Activated CD4-positive, alpha-beta T cell treated with anti-CD3 and anti-CD28 coated beads, Interleukin-2, amount 10 ng/mL, durations not matched to agents 7 days and 5 days (primary cell): ENCODE data around the gene IFNB1. TPM values are rescaled to one million over a fixed set of nuclear protein-coding genes. Genes with fewer than 3 reads are reported as not detected.

Experiments used
- CTCF ChIA-PET: fragments of 350-600 bp; sonication (Branson Sonifier 250); formaldehyde crosslinking; loops from one replicate; lab custom pipeline; 2021; ENCODE audit warnings: antibody characterized with exemption; lab: Charles Lee
- POLR2A ChIA-PET: fragments of 350-600 bp; sonication (Branson Sonifier 250); formaldehyde crosslinking; loops from one replicate; lab custom pipeline; 2021; ENCODE audit warnings: antibody characterized with exemption; lab: Charles Lee
- DNase-seq: peaks from one replicate; pipeline ENCODE4 v3.0.0-alpha.2; 2020
- H3K27ac Mint-ChIP-seq: one replicate; pipeline ENCODE4 v1.8.0; 2021; ENCODE audit warnings: mild to moderate bottlenecking, moderate library complexity, mixed read lengths
- H3K27me3 Mint-ChIP-seq: one replicate; pipeline ENCODE4 v1.8.0; 2021; ENCODE audit warnings: mixed read lengths
- H3K36me3 Mint-ChIP-seq: one replicate; pipeline ENCODE4 v1.8.0; 2021; ENCODE audit warnings: low read depth, mixed read lengths
- H3K4me1 Mint-ChIP-seq: one replicate; pipeline ENCODE4 v1.8.0; 2021; ENCODE audit warnings: mixed read lengths
- H3K4me3 Mint-ChIP-seq: one replicate; pipeline ENCODE4 v1.8.0; 2021; ENCODE audit warnings: mild to moderate bottlenecking, moderate library complexity, mixed read lengths
- H3K9me3 Mint-ChIP-seq: one replicate; pipeline ENCODE4 v1.8.0; 2021; ENCODE audit warnings: mixed read lengths
- total RNA-seq, 2 experiments: library from RNA; stranded (reverse); gene quantifications; one replicate each; pipeline ENCODE4 v1.2.3, GENCODE V29; 2021

Gene IFNB1
- total RNA-seq, result not detected

- Mint-ChIP-seq H3K9me3 (no peaks in the 10 kb centered on the region), H3K4me3 (no peak within 1 kb of the TSS), H3K4me1 (peaks cover 33% of the 10 kb centered on the region), H3K27ac (peak within 1 kb of the TSS; percentile 15), H3K27me3 (peaks cover 15% of the 10 kb centered on the region), H3K36me3 (peaks cover 7% of the 10 kb centered on the region)
- POLR2A ChIA-PET, result no interaction called here
- no peak for DNase-seq
- CTCF ChIA-PET, result interaction anchor here (1.2 to 1.5 kb wide), 4 partner anchors 10 to 561 kb away, joined by 3 to 6 read pairs (median 4); no protein-coding TSS in a partner anchor
These were observed at the start of gene IFNB1 for GRCh38 chr9:21077781-21078180. Gene IFNB1, minus strand, starts transcription at chr9:21077942. Its CDS starts 73 bp downstream, at chr9:21077869.

DNA sequence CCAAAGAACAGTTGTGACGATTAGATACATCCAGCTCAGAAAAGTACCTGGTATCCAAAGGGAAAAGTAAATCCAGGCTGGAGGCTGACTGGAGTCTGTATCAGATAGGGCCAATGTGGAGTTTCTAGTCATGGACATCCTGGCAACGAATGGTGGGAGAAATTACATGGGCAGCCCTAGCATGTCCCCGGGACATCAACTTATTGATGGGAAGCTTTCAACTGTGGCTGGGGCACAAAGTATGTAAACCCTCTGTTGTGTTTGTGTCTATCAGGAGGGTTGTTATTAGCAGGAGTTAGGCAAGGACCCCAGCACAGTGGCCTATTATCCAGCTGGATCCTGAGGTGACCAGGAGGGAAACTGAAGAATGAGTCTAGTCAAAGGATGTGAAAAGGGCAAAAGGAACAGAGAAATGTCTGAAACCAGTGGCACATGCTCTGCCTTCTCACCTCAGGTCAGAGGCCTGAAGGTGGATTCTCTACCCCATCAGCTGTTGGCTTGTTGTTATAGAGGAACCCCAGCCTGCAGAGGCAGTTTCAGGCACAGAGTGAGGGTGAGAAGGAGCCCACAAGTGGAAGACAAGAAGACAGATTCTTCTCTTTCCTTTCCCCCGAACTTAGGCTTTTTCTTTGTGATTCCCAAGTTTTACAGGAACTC is 44.0 kb upstream of the IFNB1 start:
- Mint-ChIP-seq H3K9me3 (no peaks in the 10 kb centered on the region), H3K4me1 (peaks cover 8% of the 10 kb centered on the region), H3K27me3 (peaks cover 37% of the 10 kb centered on the region), H3K4me3 (no peak overlapping the region), H3K36me3 (no peaks in the 10 kb centered on the region), H3K27ac (no peak overlapping the region)
- no peak for DNase-seq
- CTCF ChIA-PET, result interaction anchor here (0.7 kb wide), 1 partner anchor 171 kb away, joined by 3 read pairs; no protein-coding TSS in a partner anchor
- POLR2A ChIA-PET, result no interaction called here

DNA sequence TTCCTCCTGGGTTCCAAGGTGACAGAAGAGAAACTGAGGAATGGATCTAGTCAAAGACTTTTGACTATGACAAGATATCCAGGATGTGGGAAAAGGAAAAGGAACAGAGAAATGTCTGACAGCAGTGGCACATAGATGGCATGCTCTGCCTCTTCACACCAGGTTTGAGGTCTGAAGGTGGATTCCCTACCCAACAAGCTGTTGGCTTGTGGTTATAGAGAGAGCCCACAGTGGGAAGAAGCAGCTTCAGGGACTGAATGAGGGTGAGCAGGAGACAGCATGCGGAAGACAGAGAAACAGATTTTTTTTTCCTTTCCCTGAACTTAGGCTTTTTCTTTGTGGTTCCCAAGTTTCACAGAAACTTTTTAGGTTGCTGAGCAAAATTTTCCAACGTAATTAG is 43.3 kb upstream of the IFNB1 start:
- Mint-ChIP-seq H3K4me1 (peaks cover 8% of the 10 kb centered on the region), H3K4me3 (no peak overlapping the region), H3K27ac (no peak overlapping the region), H3K9me3 (no peaks in the 10 kb centered on the region), H3K36me3 (no peaks in the 10 kb centered on the region), H3K27me3 (peaks cover 38% of the 10 kb centered on the region)
- no peak for DNase-seq
- CTCF ChIA-PET, result interaction anchor here (0.7 kb wide), 1 partner anchor 170 kb away, joined by 3 read pairs; no protein-coding TSS in a partner anchor
- POLR2A ChIA-PET, result no interaction called here

DNA sequence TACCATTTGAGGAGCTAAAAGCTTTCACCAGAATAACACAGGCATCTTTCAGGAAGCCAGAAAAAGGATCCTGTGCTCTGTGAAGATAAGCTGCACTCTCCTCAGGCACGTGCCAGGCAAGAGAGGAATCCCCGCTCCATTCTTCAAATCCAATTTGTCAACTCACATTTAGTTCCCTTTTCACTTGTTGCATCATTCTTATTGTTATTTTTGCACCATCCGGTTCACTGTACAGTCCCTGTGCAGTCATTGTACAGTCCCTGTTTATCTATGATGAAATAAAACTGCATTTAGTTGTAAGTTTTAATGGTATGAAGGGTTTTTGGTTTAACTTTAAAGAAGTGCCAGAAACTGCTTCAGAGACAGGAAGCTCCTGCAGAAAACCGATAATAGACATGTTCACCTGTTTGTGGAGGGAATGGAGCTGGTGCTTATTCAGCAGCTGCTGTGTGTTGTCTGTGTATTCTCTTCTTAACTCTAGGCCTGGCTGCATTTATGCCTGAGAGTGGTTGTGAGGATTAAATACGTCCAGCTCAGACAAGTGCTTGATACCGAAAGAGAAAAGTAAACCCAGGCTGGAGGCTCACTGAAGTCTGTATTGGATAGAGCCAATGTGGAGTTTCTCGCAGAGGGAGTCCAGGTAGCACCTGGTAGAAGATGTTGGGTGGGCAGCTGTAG is 41.5 kb upstream of the IFNB1 start:
- CTCF ChIA-PET, result interaction anchor here (1.2 to 1.4 kb wide), 2 partner anchors 8 to 15 kb away, joined by 4 to 6 read pairs; no protein-coding TSS in a partner anchor
- H3K4me1 Mint-ChIP-seq, result peaks cover 8% of the 10 kb centered on the region
- DNase-seq, result no peak
- no peaks in the 10 kb centered on the region for H3K9me3 Mint-ChIP-seq
- POLR2A ChIA-PET, result no interaction called here
- H3K36me3 Mint-ChIP-seq, result no peaks in the 10 kb centered on the region
- H3K4me3 Mint-ChIP-seq, result no peak overlapping the region
- no peak overlapping the region for H3K27ac Mint-ChIP-seq
- peaks cover 35% of the 10 kb centered on the region for H3K27me3 Mint-ChIP-seq

- peaks cover 30% of the 10 kb centered on the region for H3K27me3 Mint-ChIP-seq
- no peak for DNase-seq
- H3K9me3 Mint-ChIP-seq, result no peaks in the 10 kb centered on the region
- peaks cover 4% of the 10 kb centered on the region for H3K4me1 Mint-ChIP-seq
- H3K4me3 Mint-ChIP-seq, result no peak overlapping the region
- H3K27ac Mint-ChIP-seq, result no peak overlapping the region
- CTCF ChIA-PET, result no interaction called here
- POLR2A ChIA-PET, result no interaction called here
- no peaks in the 10 kb centered on the region for H3K36me3 Mint-ChIP-seq
These were observed 36.6 kb upstream of the IFNB1 start for GRCh38 chr9:21114311-21114710.

GRCh38 chr9:21110708-21111576 is 33.2 kb upstream of the IFNB1 start:
- peaks cover 7% of the 10 kb centered on the region for H3K27me3 Mint-ChIP-seq
- no peak overlapping the region for H3K4me3 Mint-ChIP-seq
- DNase-seq, result peak; percentile 52
- no peak overlapping the region for H3K27ac Mint-ChIP-seq
- H3K4me1 Mint-ChIP-seq, result no peaks in the 10 kb centered on the region
- no peaks in the 10 kb centered on the region for H3K9me3 Mint-ChIP-seq
- H3K36me3 Mint-ChIP-seq, result no peaks in the 10 kb centered on the region
- ChIA-PET CTCF (interaction anchor here (0.5 to 1.9 kb wide), 13 partner anchors 8 to 1185 kb away, joined by 3 to 6 read pairs (median 4); partner anchors contain the start of gene HACD4), POLR2A (interaction anchor here (0.6 kb wide), 1 partner anchor 380 kb away, joined by 5 read pairs; no protein-coding TSS in a partner anchor)

- no peak for DNase-seq
- Mint-ChIP-seq H3K9me3 (no peaks in the 10 kb centered on the region), H3K4me3 (no peak overlapping the region), H3K4me1 (peaks cover 8% of the 10 kb centered on the region), H3K27me3 (peaks cover 3% of the 10 kb centered on the region), H3K36me3 (no peaks in the 10 kb centered on the region), H3K27ac (no peak overlapping the region)
- CTCF ChIA-PET, result interaction anchor here (1.6 kb wide), 1 partner anchor 24 kb away, joined by 3 read pairs; no protein-coding TSS in a partner anchor
- POLR2A ChIA-PET, result interaction anchor here (0.6 kb wide), 1 partner anchor 742 kb away, joined by 3 read pairs; no protein-coding TSS in a partner anchor
These were observed 27.0 kb upstream of the IFNB1 start for GRCh38 chr9:21104787-21105186.

DNA sequence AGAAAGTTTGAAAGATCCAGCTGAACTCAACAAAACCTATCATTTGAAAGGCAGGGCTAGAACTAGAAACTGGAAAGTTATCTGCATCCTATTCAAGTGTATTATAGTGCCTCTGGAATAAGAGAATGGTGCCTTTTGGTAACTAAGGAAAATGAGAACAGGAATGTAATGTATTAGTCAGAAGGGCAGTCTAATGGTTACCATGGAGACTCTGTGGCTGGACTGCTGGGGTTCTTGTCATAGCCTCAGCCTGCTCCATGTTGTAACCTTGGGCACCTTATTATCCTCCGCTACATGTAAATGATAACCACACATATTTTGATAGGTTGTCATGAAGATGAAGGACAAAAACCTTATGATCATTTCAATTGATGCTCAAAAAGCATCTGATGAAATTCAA is 24.6 kb upstream of the IFNB1 start:
- POLR2A ChIA-PET, result no interaction called here
- Mint-ChIP-seq H3K27me3 (peaks cover 3% of the 10 kb centered on the region), H3K27ac (no peak overlapping the region)

GRCh38 chr9:21097817-21098216 is 20.1 kb upstream of the IFNB1 start:
- CTCF ChIA-PET, result interaction anchor here (1.7 kb wide), 1 partner anchor 11 kb away, joined by 5 read pairs; no protein-coding TSS in a partner anchor
- H3K4me1 Mint-ChIP-seq, result peaks cover 35% of the 10 kb centered on the region
- H3K4me3 Mint-ChIP-seq, result no peak overlapping the region
- no peak for DNase-seq
- H3K27me3 Mint-ChIP-seq, result peaks cover 3% of the 10 kb centered on the region
- POLR2A ChIA-PET, result no interaction called here
- no peak overlapping the region for H3K27ac Mint-ChIP-seq
- H3K9me3 Mint-ChIP-seq, result peaks cover 5% of the 10 kb centered on the region
- H3K36me3 Mint-ChIP-seq, result peaks cover 1% of the 10 kb centered on the region

More for the DNA sequence above, 24.6 kb upstream of the IFNB1 start:
- CTCF ChIA-PET, result interaction anchor here (0.6 to 1.6 kb wide), 5 partner anchors 8 to 414 kb away, joined by 3 to 5 read pairs (median 3); no protein-coding TSS in a partner anchor
- Mint-ChIP-seq H3K4me3 (no peak overlapping the region), H3K4me1 (peaks cover 15% of the 10 kb centered on the region), H3K36me3 (peaks cover 1% of the 10 kb centered on the region), H3K9me3 (peaks cover 2% of the 10 kb centered on the region)
- no peak for DNase-seq

GRCh38 chr9:21096901-21097255 is 19.1 kb upstream of the IFNB1 start:
- Mint-ChIP-seq H3K4me1 (peaks cover 42% of the 10 kb centered on the region), H3K27me3 (no peaks in the 10 kb centered on the region), H3K9me3 (peaks cover 5% of the 10 kb centered on the region), H3K36me3 (peaks cover 1% of the 10 kb centered on the region), H3K27ac (peak overlapping the region; percentile 90), H3K4me3 (peak overlapping the region; percentile 63)
- DNase-seq, result no peak
- ChIA-PET POLR2A (no interaction called here), CTCF (interaction anchor here (1.0 to 1.7 kb wide), 3 partner anchors 10 to 156 kb away, joined by 3 to 5 read pairs (median 5); no protein-coding TSS in a partner anchor)

GRCh38 chr9:21096172-21096900 is 18.6 kb upstream of the IFNB1 start:
- Mint-ChIP-seq H3K9me3 (peaks cover 5% of the 10 kb centered on the region), H3K4me1 (peaks cover 47% of the 10 kb centered on the region), H3K27me3 (no peaks in the 10 kb centered on the region), H3K36me3 (peaks cover 1% of the 10 kb centered on the region), H3K4me3 (peak overlapping the region; percentile 63), H3K27ac (peak overlapping the region; percentile 90)
- CTCF ChIA-PET, result interaction anchor here (1.0 to 1.7 kb wide), 4 partner anchors 10 to 155 kb away, joined by 3 to 5 read pairs (median 4); no protein-coding TSS in a partner anchor
- POLR2A ChIA-PET, result no interaction called here
- peak; percentile 59 for DNase-seq
